Suprapubic skin (tissue), 3 donors: ENCODE measurements around the gene PRPSAP2.

Source experiments
- EP300 ChIP-seq: sonication (generic); formaldehyde crosslinking; IDR thresholded peaks from one replicate; pipeline ENCODE4 v1.6.1; 2017; ENCODE audit warnings: antibody characterized with exemption
- POLR2A ChIP-seq, 2 donors: fragments of 450-650 bp; IDR thresholded peaks; one replicate each; pipeline ENCODE4 v1.6.1; 2017; ENCODE audit warnings: antibody characterized with exemption in 2 of 2, mild to moderate bottlenecking in 2 of 2, moderate library complexity in 2 of 2
- TF ChIP-seq, protein P1 (sequence below), 2 donors: fragments of 200-600 bp in 1 of 2; fragments of 450-650 bp in 1 of 2; sonication (generic) in 1 of 2; IDR thresholded peaks; one replicate each; pipeline ENCODE4 v1.5.1; 2016 to 2019; ENCODE audit warnings: antibody characterized with exemption in 2 of 2, mild to moderate bottlenecking in 1 of 2, moderate library complexity in 1 of 2

DNA sequence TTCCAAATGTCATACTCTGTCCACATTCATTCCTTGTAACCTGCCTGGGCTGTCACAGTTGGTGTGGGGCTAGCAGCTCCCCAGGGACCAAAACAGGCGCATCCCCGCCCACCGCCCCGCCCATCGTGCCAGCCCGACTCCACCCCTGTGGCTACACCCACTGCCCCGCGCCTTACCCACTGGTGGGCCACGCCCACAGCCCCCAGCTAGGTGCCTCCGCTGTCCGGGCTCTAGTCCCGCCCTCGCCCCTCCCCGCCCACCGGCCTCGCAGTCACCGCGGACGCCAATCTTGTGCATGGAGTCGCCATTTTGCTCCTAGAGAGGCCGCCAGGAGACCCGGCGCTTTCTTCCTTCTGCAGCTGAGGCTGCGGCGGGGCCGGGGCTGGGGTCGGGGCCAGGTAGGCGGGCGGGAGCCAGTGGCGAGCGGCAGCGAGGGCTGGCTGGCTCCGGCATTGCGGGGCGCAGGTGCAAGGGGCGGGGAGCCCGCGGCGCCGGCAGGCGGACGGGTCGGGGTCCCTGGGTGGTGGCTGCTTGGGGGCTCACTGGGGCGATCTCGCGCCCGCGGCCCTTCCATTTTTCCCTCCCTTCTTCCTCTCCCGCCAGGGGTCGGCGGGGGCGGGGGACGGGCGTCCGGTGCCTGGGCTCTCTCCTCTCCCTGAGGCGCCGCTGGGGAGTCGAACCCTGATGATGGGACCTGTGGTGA lies at the start of gene PRPSAP2:
- TF ChIP-seq EP300 (no peak), POLR2A (IDR thresholded peaks at IDR 0.05) (no peak)
- TF ChIP-seq, protein P1, sequence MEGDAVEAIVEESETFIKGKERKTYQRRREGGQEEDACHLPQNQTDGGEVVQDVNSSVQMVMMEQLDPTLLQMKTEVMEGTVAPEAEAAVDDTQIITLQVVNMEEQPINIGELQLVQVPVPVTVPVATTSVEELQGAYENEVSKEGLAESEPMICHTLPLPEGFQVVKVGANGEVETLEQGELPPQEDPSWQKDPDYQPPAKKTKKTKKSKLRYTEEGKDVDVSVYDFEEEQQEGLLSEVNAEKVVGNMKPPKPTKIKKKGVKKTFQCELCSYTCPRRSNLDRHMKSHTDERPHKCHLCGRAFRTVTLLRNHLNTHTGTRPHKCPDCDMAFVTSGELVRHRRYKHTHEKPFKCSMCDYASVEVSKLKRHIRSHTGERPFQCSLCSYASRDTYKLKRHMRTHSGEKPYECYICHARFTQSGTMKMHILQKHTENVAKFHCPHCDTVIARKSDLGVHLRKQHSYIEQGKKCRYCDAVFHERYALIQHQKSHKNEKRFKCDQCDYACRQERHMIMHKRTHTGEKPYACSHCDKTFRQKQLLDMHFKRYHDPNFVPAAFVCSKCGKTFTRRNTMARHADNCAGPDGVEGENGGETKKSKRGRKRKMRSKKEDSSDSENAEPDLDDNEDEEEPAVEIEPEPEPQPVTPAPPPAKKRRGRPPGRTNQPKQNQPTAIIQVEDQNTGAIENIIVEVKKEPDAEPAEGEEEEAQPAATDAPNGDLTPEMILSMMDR (IDR thresholded peaks at IDR 0.05) = no peak
